Osteocyte (in vitro differentiated cells): ENCODE measurements around the gene LINS1. TPM values are rescaled to one million over a fixed set of nuclear protein-coding genes. Genes with fewer than 3 reads are reported as not detected.
"Not testable (repeated sequence)": the region's sequence is repeated elsewhere in the genome, so short reads cannot be mapped to it uniquely, and the experiment has no call there.

Source experiments
- DNase-seq: peaks from one replicate; pipeline ENCODE4 v3.0.0; 2021; ENCODE audit warnings: mixed read lengths; ENCODE audit not compliant: unreplicated experiment; ENCODE audit errors: extremely low spot score
- H3K27ac Mint-ChIP-seq: one replicate; pipeline ENCODE4 v1.8.0; 2021; ENCODE audit warnings: mild to moderate bottlenecking, mixed read lengths; ENCODE audit not compliant: unreplicated experiment
- H3K27me3 Mint-ChIP-seq: one replicate; pipeline ENCODE4 v1.8.0; 2021; ENCODE audit warnings: mixed read lengths; ENCODE audit not compliant: unreplicated experiment
- H3K36me3 Mint-ChIP-seq: one replicate; pipeline ENCODE4 v1.8.0; 2021; ENCODE audit warnings: mixed read lengths; ENCODE audit not compliant: unreplicated experiment
- H3K4me1 Mint-ChIP-seq: one replicate; pipeline ENCODE4 v1.8.0; 2021; ENCODE audit warnings: mixed read lengths; ENCODE audit not compliant: unreplicated experiment
- H3K4me3 Mint-ChIP-seq: one replicate; pipeline ENCODE4 v1.8.0; 2021; ENCODE audit warnings: mild to moderate bottlenecking, moderate library complexity, mixed read lengths; ENCODE audit not compliant: unreplicated experiment
- H3K9me3 Mint-ChIP-seq: one replicate; pipeline ENCODE4 v1.8.0; 2021; ENCODE audit warnings: mixed read lengths; ENCODE audit not compliant: unreplicated experiment
- CTCF ChIP-seq: fragments of 200-600 bp; sonication (generic); IDR thresholded peaks from 2 replicates; pipeline ENCODE4 v1.5.0; 2021; ENCODE audit warnings: antibody characterized with exemption, mild to moderate bottlenecking, moderate library complexity
- total RNA-seq: library from RNA; stranded (reverse); gene quantifications from 2 replicates; pipeline ENCODE4 v1.2.1, GENCODE V29; 2021

Gene LINS1
- total RNA-seq, 1 donor from 2014 or later: 9.7 TPM

- no peak for TF ChIP-seq CTCF
- DNase-seq: no peak
- Mint-ChIP-seq H3K4me1 (peaks cover 8% of the 10 kb centered on the region), H3K27me3 (no peaks in the 10 kb centered on the region), H3K9me3 (no peaks in the 10 kb centered on the region), H3K4me3 (no peak overlapping the region), H3K27ac (no peak overlapping the region), H3K36me3 (peaks cover 1% of the 10 kb centered on the region)
These were observed 5.2 kb downstream of the LINS1 start for GRCh38 chr15:100596792-100597191.

- Mint-ChIP-seq H3K36me3 (peaks cover 1% of the 10 kb centered on the region), H3K27ac (no peak overlapping the region), H3K4me3 (no peak overlapping the region), H3K9me3 (no peaks in the 10 kb centered on the region), H3K4me1 (peaks cover 8% of the 10 kb centered on the region), H3K27me3 (no peaks in the 10 kb centered on the region)
- no peak for DNase-seq
- TF ChIP-seq CTCF: no peak
These were observed 6.0 kb downstream of the LINS1 start for GRCh38 chr15:100595964-100596363.

GRCh38 chr15:100593431-100593830 lies 8.6 kb downstream of the LINS1 start:
- Mint-ChIP-seq H3K9me3 (no peaks in the 10 kb centered on the region), H3K4me1 (peaks cover 4% of the 10 kb centered on the region), H3K27me3 (no peaks in the 10 kb centered on the region), H3K27ac (no peak overlapping the region), H3K4me3 (no peak overlapping the region), H3K36me3 (peaks cover 3% of the 10 kb centered on the region)
- DNase-seq: no peak
- TF ChIP-seq CTCF: no peak

- Mint-ChIP-seq H3K4me3 (no peak overlapping the region), H3K9me3 (peaks cover 4% of the 10 kb centered on the region), H3K36me3 (peaks cover 3% of the 10 kb centered on the region), H3K4me1 (peaks cover 4% of the 10 kb centered on the region), H3K27me3 (no peaks in the 10 kb centered on the region), H3K27ac (no peak overlapping the region)
- no peak for TF ChIP-seq CTCF
- DNase-seq: no peak
These were observed 9.1 kb downstream of the LINS1 start for GRCh38 chr15:100592898-100593297.

GRCh38 chr15:100591835-100592234 lies 10.1 kb downstream of the LINS1 start:
- no peak overlapping the region for H3K4me3 Mint-ChIP-seq
- peaks cover 4% of the 10 kb centered on the region for H3K4me1 Mint-ChIP-seq
- H3K9me3 Mint-ChIP-seq: peaks cover 10% of the 10 kb centered on the region
- no peak for TF ChIP-seq CTCF
- DNase-seq: no peak
- H3K27me3 Mint-ChIP-seq: no peaks in the 10 kb centered on the region
- H3K27ac Mint-ChIP-seq: no peak overlapping the region
- peaks cover 3% of the 10 kb centered on the region for H3K36me3 Mint-ChIP-seq

- not testable (repeated sequence) for H3K27ac Mint-ChIP-seq
These were observed 10.8 kb downstream of the LINS1 start for GRCh38 chr15:100591163-100591562.

More at GRCh38 chr15:100591163-100591562, 10.8 kb downstream of the LINS1 start:
- H3K36me3 Mint-ChIP-seq, H3K9me3 Mint-ChIP-seq, H3K27me3 Mint-ChIP-seq, H3K4me1 Mint-ChIP-seq, DNase-seq, H3K4me3 Mint-ChIP-seq: not testable (repeated sequence)
